Glutamatergic neuron (in vitro differentiated cells): ENCODE results near the gene GSTM1. TPM values are rescaled to one million over a fixed set of nuclear protein-coding genes. Genes with fewer than 3 reads are reported as not detected.
"Not testable (repeated sequence)": the region's sequence is repeated elsewhere in the genome, so short reads cannot be mapped to it uniquely, and the experiment has no call there.

Experiments used
- DNase-seq: peaks from one replicate; pipeline ENCODE4 v3.0.0; 2022
- H3K27ac Mint-ChIP-seq: one replicate; pipeline ENCODE4 v1.8.0; 2020; ENCODE audit warnings: mild to moderate bottlenecking, mixed read lengths, inconsistent platforms; ENCODE audit not compliant: unreplicated experiment
- H3K27me3 Mint-ChIP-seq: one replicate; pipeline ENCODE4 v1.8.0; 2020; ENCODE audit warnings: mild to moderate bottlenecking, moderate library complexity, mixed read lengths, inconsistent platforms; ENCODE audit not compliant: unreplicated experiment
- H3K36me3 Mint-ChIP-seq: one replicate; pipeline ENCODE4 v1.8.0; 2020; ENCODE audit warnings: mild to moderate bottlenecking, mixed read lengths, inconsistent platforms; ENCODE audit not compliant: unreplicated experiment
- H3K4me1 Mint-ChIP-seq: one replicate; pipeline ENCODE4 v1.8.0; 2020; ENCODE audit warnings: mild to moderate bottlenecking, low read depth, mixed read lengths, inconsistent platforms; ENCODE audit not compliant: unreplicated experiment
- H3K4me3 Mint-ChIP-seq: one replicate; pipeline ENCODE4 v1.8.0; 2020; ENCODE audit warnings: mild to moderate bottlenecking, mixed read lengths, inconsistent platforms; ENCODE audit not compliant: unreplicated experiment
- H3K9me3 Mint-ChIP-seq: one replicate; pipeline ENCODE4 v1.8.0; 2020; ENCODE audit warnings: mild to moderate bottlenecking, moderate library complexity, mixed read lengths, inconsistent platforms; ENCODE audit not compliant: unreplicated experiment
- CTCF ChIP-seq: fragments of 200-600 bp; sonication (generic); IDR thresholded peaks from one replicate; pipeline ENCODE4 v1.5.0; 2021; ENCODE audit not compliant: partially characterized antibody, unreplicated experiment
- total RNA-seq: library from RNA; stranded (reverse); fragmentation: NEBNext Ultra II Directional; extraction: Animal tissue kit (Norgen Biotek cat#: 25700); gene quantifications from one replicate; pipeline ENCODE4 v1.2.1, GENCODE V29; 2021; ENCODE audit not compliant: unreplicated experiment

GSTM1 gene
- total RNA-seq, 1 donor from 2014 or later, result not detected

GRCh38 chr1:109677459-109677858, 10.2 kb upstream of the GSTM1 start:
- H3K9me3 Mint-ChIP-seq, result no peaks in the 10 kb centered on the region
- H3K36me3 Mint-ChIP-seq, result no peaks in the 10 kb centered on the region
- no peak for TF ChIP-seq CTCF
- no peak overlapping the region for H3K27ac Mint-ChIP-seq
- H3K27me3 Mint-ChIP-seq, result no peaks in the 10 kb centered on the region
- DNase-seq, result no peak
- no peak overlapping the region for H3K4me3 Mint-ChIP-seq
- H3K4me1 Mint-ChIP-seq, result no peaks in the 10 kb centered on the region

GRCh38 chr1:109678637-109679036, 9.0 kb upstream of the GSTM1 start:
- not testable (repeated sequence) for H3K27me3 Mint-ChIP-seq, H3K4me3 Mint-ChIP-seq, H3K27ac Mint-ChIP-seq, H3K9me3 Mint-ChIP-seq, H3K4me1 Mint-ChIP-seq, H3K36me3 Mint-ChIP-seq, DNase-seq

GRCh38 chr1:109684777-109685176, 2.8 kb upstream of the GSTM1 start:
- H3K36me3 Mint-ChIP-seq, H3K9me3 Mint-ChIP-seq: not testable (repeated sequence)

GRCh38 chr1:109685399-109685798, 2.2 kb upstream of the GSTM1 start:
- H3K36me3 Mint-ChIP-seq, H3K4me1 Mint-ChIP-seq, H3K27me3 Mint-ChIP-seq, H3K9me3 Mint-ChIP-seq, H3K27ac Mint-ChIP-seq, H3K4me3 Mint-ChIP-seq, DNase-seq: not testable (repeated sequence)

More at GRCh38 chr1:109684777-109685176, 2.8 kb upstream of the GSTM1 start:
- H3K4me3 Mint-ChIP-seq, H3K4me1 Mint-ChIP-seq, H3K27me3 Mint-ChIP-seq, DNase-seq, H3K27ac Mint-ChIP-seq: not testable (repeated sequence)

- H3K9me3 Mint-ChIP-seq, H3K36me3 Mint-ChIP-seq, H3K27ac Mint-ChIP-seq, H3K27me3 Mint-ChIP-seq, DNase-seq, H3K4me3 Mint-ChIP-seq, H3K4me1 Mint-ChIP-seq: not testable (repeated sequence)
These were observed 1.7 kb upstream of the GSTM1 start for GRCh38 chr1:109685890-109686289.

- H3K4me3 Mint-ChIP-seq, H3K36me3 Mint-ChIP-seq, H3K27ac Mint-ChIP-seq, H3K9me3 Mint-ChIP-seq, H3K27me3 Mint-ChIP-seq, H3K4me1 Mint-ChIP-seq, DNase-seq: not testable (repeated sequence)
These were observed 508 bp upstream of the GSTM1 start for GRCh38 chr1:109687109-109687508.

- Mint-ChIP-seq H3K27ac (no peak overlapping the region), H3K9me3 (no peaks in the 10 kb centered on the region), H3K4me3 (no peak overlapping the region), H3K27me3 (no peaks in the 10 kb centered on the region), H3K4me1 (no peaks in the 10 kb centered on the region), H3K36me3 (no peaks in the 10 kb centered on the region)
- TF ChIP-seq CTCF, result no peak
- DNase-seq, result no peak
These were observed 2.3 kb downstream of the GSTM1 start for GRCh38 chr1:109689844-109690405.

GRCh38 chr1:109691759-109692158, 4.1 kb downstream of the GSTM1 start:
- Mint-ChIP-seq H3K4me1 (no peaks in the 10 kb centered on the region), H3K36me3 (no peaks in the 10 kb centered on the region), H3K27me3 (no peaks in the 10 kb centered on the region), H3K4me3 (no peak overlapping the region), H3K9me3 (no peaks in the 10 kb centered on the region), H3K27ac (no peak overlapping the region)
- TF ChIP-seq CTCF, result no peak
- no peak for DNase-seq

GRCh38 chr1:109694400-109694799, 6.8 kb downstream of the GSTM1 start:
- not testable (repeated sequence) for H3K27ac Mint-ChIP-seq, H3K9me3 Mint-ChIP-seq, H3K4me1 Mint-ChIP-seq, H3K36me3 Mint-ChIP-seq, H3K27me3 Mint-ChIP-seq, H3K4me3 Mint-ChIP-seq, DNase-seq

- not testable (repeated sequence) for DNase-seq, H3K9me3 Mint-ChIP-seq, H3K4me1 Mint-ChIP-seq, H3K4me3 Mint-ChIP-seq, H3K36me3 Mint-ChIP-seq, H3K27ac Mint-ChIP-seq, H3K27me3 Mint-ChIP-seq
These were observed 7.5 kb downstream of the GSTM1 start for GRCh38 chr1:109695138-109695537.
